CD14-positive monocyte (primary cell): ENCODE data around the gene CYP27A1. TPM values are rescaled to one million over a fixed set of nuclear protein-coding genes. Genes with fewer than 3 reads are reported as not detected.

Experiments used
- DNase-seq, 3 donors: peaks; one replicate each; pipeline ENCODE4 v3.0.0-alpha.2; 2011 to 2022
- H2AFZ ChIP-seq: 2 replicates; pipeline ENCODE4 v1.6.0; 2012; ENCODE audit warnings: mild to moderate bottlenecking, low read depth, low read length, inconsistent platforms; ENCODE audit not compliant: insufficient read depth, poor library complexity, severe bottlenecking
- H3K27ac ChIP-seq, 2 donors: 1 replicate in 1 of 2; 2 replicates in 1 of 2; pipeline ENCODE4 v1.5.1; 2012 to 2013; ENCODE audit warnings: low read length in 2 of 2, control low read depth in 1 of 2, inconsistent platforms in 1 of 2, low read depth in 1 of 2, mild to moderate bottlenecking in 1 of 2
- H3K27me3 ChIP-seq, 2 donors: one replicate each; pipeline versions ENCODE4 v1.6.0 to v1.6.1; 2011 to 2013; ENCODE audit warnings: low read length in 2 of 2; ENCODE audit not compliant: control insufficient read depth in 2 of 2, insufficient read depth in 2 of 2
- H3K36me3 ChIP-seq, 2 donors: replicated peaks in 1 of 2; 1 replicate in 1 of 2; 2 replicates in 1 of 2; pipeline versions ENCODE4 v1.5.1 to v1.6.1; 2012 to 2013; ENCODE audit warnings: low read length in 2 of 2, control low read depth in 1 of 2, inconsistent platforms in 1 of 2, mild to moderate bottlenecking in 1 of 2; ENCODE audit not compliant: insufficient read depth in 2 of 2, control insufficient read depth in 1 of 2
- H3K4me1 ChIP-seq, 2 donors: 1 replicate in 1 of 2; 2 replicates in 1 of 2; pipeline versions ENCODE4 v1.5.1 to v1.6.1; 2012 to 2013; ENCODE audit warnings: low read length in 2 of 2, control low read depth in 1 of 2, inconsistent platforms in 1 of 2, mild to moderate bottlenecking in 1 of 2, moderate library complexity in 1 of 2; ENCODE audit not compliant: insufficient read depth in 2 of 2, control insufficient read depth in 1 of 2
- H3K4me2 ChIP-seq: replicated peaks from 2 replicates; pipeline ENCODE3; 2012; ENCODE audit warnings: low read length, moderate library complexity, mild to moderate bottlenecking; ENCODE audit not compliant: poor library complexity, severe bottlenecking; ENCODE audit errors: extremely low read depth
- H3K4me3 ChIP-seq, 3 experiments: fragments of 200-600 bp in 1 of 3; sonication (generic) in 1 of 3; replicated peaks in 1 of 3; 1 replicate in 2 of 3; 2 replicates in 1 of 3; pipeline ENCODE4 v1.5.1; 2011 to 2013; ENCODE audit warnings: low read length in 3 of 3, mild to moderate bottlenecking in 3 of 3, control low read depth in 2 of 3, low read depth in 2 of 3, inconsistent platforms in 1 of 3, moderate library complexity in 1 of 3
- H3K79me2 ChIP-seq: 2 replicates; pipeline ENCODE4 v1.6.0; 2012; ENCODE audit warnings: mild to moderate bottlenecking, control low read depth, inconsistent platforms, low read length, moderate library complexity; ENCODE audit not compliant: insufficient read depth
- H3K9ac ChIP-seq: 2 replicates; pipeline ENCODE4 v1.6.0; 2017; ENCODE audit warnings: low read length, mild to moderate bottlenecking; ENCODE audit not compliant: insufficient read depth, poor library complexity, severe bottlenecking
- H3K9me3 ChIP-seq, 2 donors: replicated peaks in 1 of 2; 1 replicate in 1 of 2; 2 replicates in 1 of 2; pipeline versions ENCODE4 v1.5.1 to v1.6.1; 2012 to 2013; ENCODE audit warnings: low read length in 2 of 2, control low read depth in 1 of 2; ENCODE audit not compliant: control insufficient read depth in 1 of 2, insufficient read depth in 1 of 2
- H4K20me1 ChIP-seq: 2 replicates; pipeline ENCODE4 v1.6.0; 2012; ENCODE audit warnings: mild to moderate bottlenecking, low read length, control low read depth, moderate library complexity; ENCODE audit not compliant: insufficient read depth
- H3K27ac Mint-ChIP-seq, 7 donors: one replicate each; pipeline ENCODE4 v1.8.0; 2020; ENCODE audit warnings: mild to moderate bottlenecking in 7 of 7, mixed read lengths in 7 of 7, moderate library complexity in 6 of 7, inconsistent platforms in 2 of 7
- H3K27me3 Mint-ChIP-seq, 3 donors: one replicate each; pipeline ENCODE4 v1.8.0; 2021 to 2022; ENCODE audit warnings: low read depth in 3 of 3, mild to moderate bottlenecking in 3 of 3, mixed read lengths in 3 of 3, moderate library complexity in 3 of 3, inconsistent platforms in 1 of 3
- H3K36me3 Mint-ChIP-seq, 2 donors: one replicate each; pipeline ENCODE4 v1.8.0; 2020; ENCODE audit warnings: mixed read lengths in 2 of 2, inconsistent platforms in 1 of 2, mild to moderate bottlenecking in 1 of 2
- H3K4me1 Mint-ChIP-seq: one replicate; pipeline ENCODE4 v1.8.0; 2020; ENCODE audit warnings: mild to moderate bottlenecking, mixed read lengths
- H3K4me3 Mint-ChIP-seq, 2 donors: one replicate each; pipeline ENCODE4 v1.8.0; 2020; ENCODE audit warnings: mild to moderate bottlenecking in 2 of 2, mixed read lengths in 2 of 2, moderate library complexity in 1 of 2
- H3K9me3 Mint-ChIP-seq, 7 donors: one replicate each; pipeline ENCODE4 v1.8.0; 2020 to 2022; ENCODE audit warnings: mixed read lengths in 7 of 7, mild to moderate bottlenecking in 6 of 7, moderate library complexity in 6 of 7, inconsistent platforms in 2 of 7
- WGBS: methylation state at CpG from one replicate; pipeline ENCODE4 v1.1.5; 2013; ENCODE audit warnings: missing lambda C conversion rate; ENCODE audit not compliant: insufficient coverage; 5-methylcytosine and 5-hydroxymethylcytosine counted together
- intact Hi-C, 2 donors: fragments of 100-400 bp; cut with micrococcal nuclease; formaldehyde crosslinking; loops; one replicate each; pipeline versions ENCODE4 v1.15.0 to v1.15.1; 2023
- polyA plus RNA-seq, 3 donors: library from polyadenylated mRNA; depleted of rRNA in 1 of 3; unstranded in 2 of 3; stranded (reverse) in 1 of 3; fragments of 300-500 nt in 2 of 3; fragments of >200 nt in 1 of 3; fragmentation: Illumina TruSeq in 2 of 3; gene quantifications; 1 replicate in 2 of 3; 2 replicates in 1 of 3; pipeline ENCODE4 v1.2.3, GENCODE V29; 2012 to 2021
- TF ChIP-seq, protein P1 (sequence below): fragments of 200-600 bp; IDR thresholded peaks from one replicate; pipeline ENCODE4 v1.8.0; 2022; ENCODE audit warnings: antibody characterized with exemption, mild to moderate bottlenecking

CYP27A1 gene
- polyA plus RNA-seq, 3 donors, result 151 to 218 (median 214) TPM

DNA sequence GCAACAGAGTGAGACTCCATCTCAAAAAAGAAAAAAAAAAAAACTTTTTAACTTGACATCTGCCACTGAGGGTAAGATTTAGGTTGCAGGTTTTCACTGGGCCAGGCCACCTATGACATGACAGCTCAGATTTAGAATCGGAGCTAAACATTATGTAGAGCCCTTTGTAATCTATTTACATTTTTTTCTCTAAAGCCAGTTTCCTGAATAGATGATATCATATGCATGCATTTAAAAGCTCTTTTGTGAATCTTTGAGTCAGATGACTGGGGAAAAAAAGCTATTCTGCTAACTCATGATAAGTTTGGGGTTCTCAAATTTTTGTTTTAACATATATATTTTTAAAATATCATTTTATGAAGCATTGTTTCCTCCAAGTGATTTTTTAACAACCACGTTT lies 28.3 kb downstream of the CYP27A1 start:
- H3K4me1 ChIP-seq, result peaks cover 25 to 40% of the 10 kb centered on the region in 2 donors
- TF ChIP-seq, protein P1, sequence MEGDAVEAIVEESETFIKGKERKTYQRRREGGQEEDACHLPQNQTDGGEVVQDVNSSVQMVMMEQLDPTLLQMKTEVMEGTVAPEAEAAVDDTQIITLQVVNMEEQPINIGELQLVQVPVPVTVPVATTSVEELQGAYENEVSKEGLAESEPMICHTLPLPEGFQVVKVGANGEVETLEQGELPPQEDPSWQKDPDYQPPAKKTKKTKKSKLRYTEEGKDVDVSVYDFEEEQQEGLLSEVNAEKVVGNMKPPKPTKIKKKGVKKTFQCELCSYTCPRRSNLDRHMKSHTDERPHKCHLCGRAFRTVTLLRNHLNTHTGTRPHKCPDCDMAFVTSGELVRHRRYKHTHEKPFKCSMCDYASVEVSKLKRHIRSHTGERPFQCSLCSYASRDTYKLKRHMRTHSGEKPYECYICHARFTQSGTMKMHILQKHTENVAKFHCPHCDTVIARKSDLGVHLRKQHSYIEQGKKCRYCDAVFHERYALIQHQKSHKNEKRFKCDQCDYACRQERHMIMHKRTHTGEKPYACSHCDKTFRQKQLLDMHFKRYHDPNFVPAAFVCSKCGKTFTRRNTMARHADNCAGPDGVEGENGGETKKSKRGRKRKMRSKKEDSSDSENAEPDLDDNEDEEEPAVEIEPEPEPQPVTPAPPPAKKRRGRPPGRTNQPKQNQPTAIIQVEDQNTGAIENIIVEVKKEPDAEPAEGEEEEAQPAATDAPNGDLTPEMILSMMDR, result no peak
- H3K4me1 Mint-ChIP-seq, result peaks cover 32% of the 10 kb centered on the region
- H3K27me3 ChIP-seq, result peaks cover 0 to 3% of the 10 kb centered on the region in 2 donors
- intact Hi-C loops, result no loop called here
- H3K27ac Mint-ChIP-seq, result no peak overlapping the region
- H4K20me1 ChIP-seq, result peaks cover 27% of the 10 kb centered on the region
- no peaks in the 10 kb centered on the region for H3K79me2 ChIP-seq
- H3K36me3 ChIP-seq, result peaks cover 12 to 48% of the 10 kb centered on the region in 2 donors
- no peaks in the 10 kb centered on the region for H3K9me3 ChIP-seq
- no peak overlapping the region for H3K4me2 ChIP-seq
- no CpG with 5 or more reads among the region's 2 CpGs for WGBS
- H3K27ac ChIP-seq, result no peak overlapping the region
- no peak overlapping the region for H3K4me3 Mint-ChIP-seq
- H3K9ac ChIP-seq, result no peak overlapping the region
- no peak for DNase-seq
- H3K9me3 Mint-ChIP-seq, result peaks cover 0 to 8% (median 3%) of the 10 kb centered on the region in 7 donors
- peaks cover 11 to 16% (median 16%) of the 10 kb centered on the region in 3 donors for H3K27me3 Mint-ChIP-seq
- peaks cover 49 to 55% of the 10 kb centered on the region in 2 donors for H3K36me3 Mint-ChIP-seq
- no peak overlapping the region for H3K4me3 ChIP-seq
- no peak overlapping the region for H2AFZ ChIP-seq

DNA sequence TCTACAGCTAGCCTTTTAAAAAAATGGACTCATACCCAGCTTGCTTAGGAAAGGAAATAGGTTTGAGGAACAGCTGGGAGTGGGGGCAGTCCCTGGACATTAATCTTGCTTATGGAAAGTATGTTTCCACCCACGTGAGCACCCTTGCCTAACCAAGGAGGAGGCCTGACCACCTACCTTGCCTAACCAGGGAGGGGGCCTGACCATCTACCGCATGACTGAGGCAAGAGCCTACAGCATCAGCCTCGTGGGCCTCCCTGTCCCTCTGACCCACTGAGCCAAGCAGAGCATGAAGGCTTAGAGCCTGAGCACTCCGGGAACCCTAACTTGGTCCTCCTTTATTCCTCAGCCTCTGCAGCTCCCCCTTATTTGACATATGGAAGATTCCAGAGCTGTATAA lies 29.4 kb downstream of the CYP27A1 start:
- H3K27ac ChIP-seq, result no peak overlapping the region
- H3K79me2 ChIP-seq, result no peaks in the 10 kb centered on the region
- Mint-ChIP-seq H3K36me3 (peaks cover 60 to 61% of the 10 kb centered on the region in 2 donors), H3K4me3 (no peak overlapping the region), H3K9me3 (peaks cover 0 to 8% (median 2%) of the 10 kb centered on the region in 7 donors), H3K27me3 (peaks cover 11 to 24% (median 17%) of the 10 kb centered on the region in 3 donors), H3K27ac (peak overlapping the region in 2 of 7 donors; percentile 43 to 56), H3K4me1 (peaks cover 21% of the 10 kb centered on the region)
- H3K4me1 ChIP-seq, result peaks cover 16 to 28% of the 10 kb centered on the region in 2 donors
- peaks cover 27% of the 10 kb centered on the region for H4K20me1 ChIP-seq
- TF ChIP-seq, protein P1, result no peak
- peak; percentile 30 to 67 (median 40) for DNase-seq
- no peak overlapping the region for H3K4me3 ChIP-seq
- H3K4me2 ChIP-seq, result peak overlapping the region; percentile 5
- no peaks in the 10 kb centered on the region for H3K9me3 ChIP-seq
- peaks cover 0 to 3% of the 10 kb centered on the region in 2 donors for H3K27me3 ChIP-seq
- whole genome bisulfite sequencing, result 80% methylated on average over 2 of the region's 4 CpGs
- no peak overlapping the region for H2AFZ ChIP-seq
- no peak overlapping the region for H3K9ac ChIP-seq
- intact Hi-C loops, result no loop called here
- peaks cover 15 to 60% of the 10 kb centered on the region in 2 donors for H3K36me3 ChIP-seq
